Amniotic epithelial cell (primary cell): ENCODE data around the gene FUBP3.

Experiments used
- DNase-seq: peaks from one replicate; pipeline ENCODE4 v3.0.0-alpha.2; 2010; ENCODE audit warnings: low read depth

Gene FUBP3

GRCh38 chr9:130578865-130579737 lies at the start of gene FUBP3:
TSS of gene FUBP3 (plus strand) at chr9:130579577. CDS start at chr9:130579681, 104 bp downstream.
- DNase-seq: peak; percentile 85

GRCh38 chr9:130530938-130531337 lies 48.4 kb upstream of the FUBP3 start:
- peak; percentile 69 for DNase-seq

- no peak for DNase-seq
Measured at GRCh38 chr9:130531670-130532069, 47.7 kb upstream of the FUBP3 start.

- DNase-seq: no peak
Measured at GRCh38 chr9:130532426-130533080, 46.8 kb upstream of the FUBP3 start.

- DNase-seq: peak; percentile 81
Measured at GRCh38 chr9:130535818-130536521, 43.4 kb upstream of the FUBP3 start.

- no peak for DNase-seq
Measured at GRCh38 chr9:130536701-130537107, 42.7 kb upstream of the FUBP3 start.

- DNase-seq: no peak
Measured at GRCh38 chr9:130537346-130538050, 41.9 kb upstream of the FUBP3 start.

- DNase-seq: peak; percentile 78
Measured at GRCh38 chr9:130539420-130540223, 39.8 kb upstream of the FUBP3 start.

- DNase-seq: no peak
Measured at GRCh38 chr9:130541533-130541932, 37.8 kb upstream of the FUBP3 start.

GRCh38 chr9:130542038-130542437 lies 37.3 kb upstream of the FUBP3 start:
- no peak for DNase-seq

GRCh38 chr9:130542457-130543228 lies 36.7 kb upstream of the FUBP3 start:
- DNase-seq: no peak

- DNase-seq: no peak
Measured at GRCh38 chr9:130543368-130543767, 36.0 kb upstream of the FUBP3 start.

- no peak for DNase-seq
Measured at GRCh38 chr9:130543859-130544258, 35.5 kb upstream of the FUBP3 start.

GRCh38 chr9:130544364-130544763 lies 35.0 kb upstream of the FUBP3 start:
- DNase-seq: no peak

GRCh38 chr9:130548103-130548502 lies 31.3 kb upstream of the FUBP3 start:
- DNase-seq: no peak

- DNase-seq: no peak
Measured at GRCh38 chr9:130549093-130549735, 30.2 kb upstream of the FUBP3 start.

- no peak for DNase-seq
Measured at GRCh38 chr9:130554606-130555005, 24.8 kb upstream of the FUBP3 start.

GRCh38 chr9:130555061-130555460 lies 24.3 kb upstream of the FUBP3 start:
- DNase-seq: no peak

GRCh38 chr9:130555968-130556367 lies 23.4 kb upstream of the FUBP3 start:
- DNase-seq: peak; percentile 41
